Measurements from ENCODE around the gene RHO.

DNA sequence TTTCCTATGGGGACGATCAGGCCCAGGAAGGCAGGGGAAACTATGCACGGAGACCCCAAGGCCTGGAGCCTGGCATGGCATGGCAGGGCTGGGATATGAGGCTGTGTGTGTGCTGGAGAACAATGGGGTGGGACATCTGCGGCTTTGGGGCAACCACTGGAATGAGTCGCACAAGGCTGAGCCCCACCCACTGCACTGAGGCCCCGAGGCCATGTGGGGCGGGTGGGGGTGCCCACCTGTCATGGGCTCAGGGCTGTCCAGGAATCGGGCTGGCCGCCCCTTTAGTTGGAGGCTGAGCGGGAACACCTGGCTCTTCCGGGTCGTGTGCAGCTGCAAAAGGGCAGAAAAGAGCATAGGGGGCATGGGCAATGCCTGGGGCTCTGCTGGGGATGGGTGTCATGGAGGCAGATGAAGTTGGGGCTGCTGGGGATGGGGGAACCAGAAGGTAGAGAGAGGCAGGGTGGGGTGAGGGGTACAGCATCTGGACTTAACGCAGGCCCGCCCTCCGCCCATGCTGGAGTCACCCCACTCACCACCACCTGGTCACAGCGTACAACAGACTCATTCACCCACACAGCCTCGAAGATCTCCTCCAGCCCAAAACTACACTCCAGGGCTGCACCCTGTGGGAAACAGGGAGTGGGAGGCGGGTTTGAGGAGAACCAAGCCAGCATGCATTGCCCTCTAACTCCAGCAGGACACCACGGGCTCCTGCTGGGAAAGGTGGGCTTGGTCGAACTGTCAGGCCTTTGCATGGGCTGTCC, 47.0 kb downstream of the RHO start:
- no peak for TF ChIP-seq CTCF (IDR thresholded peaks at IDR 0.05)
- no peak for TF ChIP-seq POLR2A (IDR thresholded peaks at IDR 0.05)

Data from body of pancreas (tissue), 4 donors.